Muscle layer of colon (tissue), 2 donors: Measurements from ENCODE around the gene EIF2A.

Source experiments
- H3K27ac ChIP-seq: one replicate; pipeline ENCODE4 v1.7.0; 2013; ENCODE audit warnings: low read depth, mild to moderate bottlenecking, low read length, moderate library complexity
- H3K27me3 ChIP-seq, 2 donors: one replicate each; pipeline ENCODE4 v1.7.0; 2013; ENCODE audit warnings: low read length in 2 of 2, mild to moderate bottlenecking in 2 of 2; ENCODE audit not compliant: insufficient read depth in 2 of 2, control insufficient read depth in 1 of 2
- H3K36me3 ChIP-seq: one replicate; pipeline ENCODE4 v1.7.0; 2013; ENCODE audit warnings: mild to moderate bottlenecking, low read length; ENCODE audit not compliant: insufficient read depth
- H3K4me1 ChIP-seq: one replicate; pipeline ENCODE4 v1.7.0; 2013; ENCODE audit warnings: mild to moderate bottlenecking, low read length; ENCODE audit not compliant: insufficient read depth
- H3K4me3 ChIP-seq, 2 donors: one replicate each; pipeline ENCODE4 v1.7.0; 2013; ENCODE audit warnings: low read length in 2 of 2, low read depth in 1 of 2, mild to moderate bottlenecking in 1 of 2, moderate library complexity in 1 of 2
- H3K9ac ChIP-seq: one replicate; pipeline ENCODE4 v1.7.0; 2013; ENCODE audit warnings: low read length
- H3K9me3 ChIP-seq: one replicate; pipeline ENCODE4 v1.7.0; 2013; ENCODE audit warnings: mild to moderate bottlenecking, low read length
- donor health status: abdominal sarcoma.
- donor health status: Adenocarcinoma of cecum.

The EIF2A gene

GRCh38 chr3:150623945-150624344, 77.4 kb downstream of the EIF2A start:
- Histone ChIP-seq H3K9ac (no peak overlapping the region), H3K27me3 (no peaks in the 10 kb centered on the region), H3K4me1 (peaks cover 14% of the 10 kb centered on the region), H3K4me3 (no peak overlapping the region), H3K27ac (no peak overlapping the region), H3K36me3 (peaks cover 19% of the 10 kb centered on the region), H3K9me3 (no peaks in the 10 kb centered on the region)

- Histone ChIP-seq H3K4me3 (no peak overlapping the region), H3K4me1 (peaks cover 14% of the 10 kb centered on the region), H3K9me3 (no peaks in the 10 kb centered on the region), H3K36me3 (peaks cover 19% of the 10 kb centered on the region), H3K27me3 (no peaks in the 10 kb centered on the region), H3K9ac (no peak overlapping the region), H3K27ac (no peak overlapping the region)
Measured at GRCh38 chr3:150626148-150626930, 79.8 kb downstream of the EIF2A start.

- no peak overlapping the region for H3K9ac ChIP-seq
- H3K4me3 ChIP-seq, result no peak overlapping the region
- peaks cover 19% of the 10 kb centered on the region for H3K36me3 ChIP-seq
- no peaks in the 10 kb centered on the region for H3K27me3 ChIP-seq
- no peaks in the 10 kb centered on the region for H3K9me3 ChIP-seq
- no peak overlapping the region for H3K27ac ChIP-seq
- H3K4me1 ChIP-seq, result peaks cover 14% of the 10 kb centered on the region
Measured at GRCh38 chr3:150627557-150627956, 81.0 kb downstream of the EIF2A start.

GRCh38 chr3:150631515-150632221, 85.1 kb downstream of the EIF2A start:
- Histone ChIP-seq H3K9ac (no peak overlapping the region), H3K27ac (no peak overlapping the region), H3K36me3 (peaks cover 7% of the 10 kb centered on the region), H3K4me1 (no peaks in the 10 kb centered on the region), H3K27me3 (no peaks in the 10 kb centered on the region), H3K9me3 (no peaks in the 10 kb centered on the region), H3K4me3 (no peak overlapping the region)

- Histone ChIP-seq H3K27me3 (no peaks in the 10 kb centered on the region), H3K9ac (no peak overlapping the region), H3K9me3 (no peaks in the 10 kb centered on the region), H3K4me3 (no peak overlapping the region), H3K4me1 (no peaks in the 10 kb centered on the region), H3K27ac (no peak overlapping the region), H3K36me3 (no peaks in the 10 kb centered on the region)
Measured at GRCh38 chr3:150635076-150635475, 88.5 kb downstream of the EIF2A start.

- no peak overlapping the region for H3K4me3 ChIP-seq
- H3K4me1 ChIP-seq, result no peaks in the 10 kb centered on the region
- no peak overlapping the region for H3K9ac ChIP-seq
- H3K9me3 ChIP-seq, result no peaks in the 10 kb centered on the region
- no peak overlapping the region for H3K27ac ChIP-seq
- H3K27me3 ChIP-seq, result no peaks in the 10 kb centered on the region
- no peaks in the 10 kb centered on the region for H3K36me3 ChIP-seq
Measured at GRCh38 chr3:150635526-150635925, 88.9 kb downstream of the EIF2A start.
